ENCODE data around the gene CSNK1D.

DNA sequence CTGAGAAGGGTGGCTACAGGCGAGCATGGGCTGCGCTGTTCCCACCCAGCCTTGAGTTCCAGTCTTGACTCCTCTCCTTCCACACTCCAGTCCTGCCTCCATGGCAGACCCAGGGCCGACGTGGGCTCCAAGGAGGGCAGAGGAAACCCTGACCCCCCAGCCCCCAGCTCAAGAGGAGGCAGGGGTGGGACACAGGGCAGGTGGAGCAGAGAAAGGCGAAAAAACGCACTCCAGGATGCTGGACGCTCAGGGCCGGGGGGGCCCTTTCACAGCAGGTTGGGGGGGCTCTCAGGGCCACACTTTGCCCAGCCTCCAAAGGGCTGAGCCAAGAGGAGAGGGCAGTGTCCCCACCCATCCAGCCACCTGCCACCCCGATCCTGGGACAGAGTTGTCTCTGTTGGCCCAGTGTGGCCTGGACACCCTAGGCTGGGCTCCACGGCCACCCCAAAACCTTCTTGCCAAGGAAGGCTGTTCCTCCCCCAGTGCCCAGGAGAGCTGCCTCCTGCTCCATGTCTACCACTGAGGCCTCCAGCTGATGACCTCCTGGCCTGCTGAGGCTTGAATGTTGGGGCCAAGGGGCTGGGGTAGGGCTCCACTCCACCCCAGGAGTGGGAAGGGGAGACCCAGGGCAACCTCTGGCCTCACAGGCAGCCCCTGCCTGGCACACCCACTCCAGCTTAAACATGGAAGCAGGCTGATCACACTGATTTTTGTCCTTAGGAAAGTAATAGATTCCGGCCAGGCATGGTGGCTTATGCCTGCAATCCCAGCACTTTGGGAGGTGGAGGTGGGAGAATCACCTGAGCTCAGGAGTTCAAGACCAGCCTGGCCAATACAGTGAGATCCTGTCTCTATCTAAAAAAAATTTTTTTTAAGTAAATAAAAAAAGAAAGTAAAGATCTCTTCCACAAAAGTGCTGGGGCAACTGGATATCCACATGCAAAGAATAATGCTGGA lies 53.5 kb downstream of the CSNK1D start:
- TF ChIP-seq, protein P1, sequence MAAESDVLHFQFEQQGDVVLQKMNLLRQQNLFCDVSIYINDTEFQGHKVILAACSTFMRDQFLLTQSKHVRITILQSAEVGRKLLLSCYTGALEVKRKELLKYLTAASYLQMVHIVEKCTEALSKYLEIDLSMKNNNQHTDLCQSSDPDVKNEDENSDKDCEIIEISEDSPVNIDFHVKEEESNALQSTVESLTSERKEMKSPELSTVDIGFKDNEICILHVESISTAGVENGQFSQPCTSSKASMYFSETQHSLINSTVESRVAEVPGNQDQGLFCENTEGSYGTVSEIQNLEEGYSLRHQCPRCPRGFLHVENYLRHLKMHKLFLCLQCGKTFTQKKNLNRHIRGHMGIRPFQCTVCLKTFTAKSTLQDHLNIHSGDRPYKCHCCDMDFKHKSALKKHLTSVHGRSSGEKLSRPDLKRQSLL (tag by site-specific recombination; IDR thresholded peaks at IDR 0.05) = no peak
- TF ChIP-seq, protein P2, sequence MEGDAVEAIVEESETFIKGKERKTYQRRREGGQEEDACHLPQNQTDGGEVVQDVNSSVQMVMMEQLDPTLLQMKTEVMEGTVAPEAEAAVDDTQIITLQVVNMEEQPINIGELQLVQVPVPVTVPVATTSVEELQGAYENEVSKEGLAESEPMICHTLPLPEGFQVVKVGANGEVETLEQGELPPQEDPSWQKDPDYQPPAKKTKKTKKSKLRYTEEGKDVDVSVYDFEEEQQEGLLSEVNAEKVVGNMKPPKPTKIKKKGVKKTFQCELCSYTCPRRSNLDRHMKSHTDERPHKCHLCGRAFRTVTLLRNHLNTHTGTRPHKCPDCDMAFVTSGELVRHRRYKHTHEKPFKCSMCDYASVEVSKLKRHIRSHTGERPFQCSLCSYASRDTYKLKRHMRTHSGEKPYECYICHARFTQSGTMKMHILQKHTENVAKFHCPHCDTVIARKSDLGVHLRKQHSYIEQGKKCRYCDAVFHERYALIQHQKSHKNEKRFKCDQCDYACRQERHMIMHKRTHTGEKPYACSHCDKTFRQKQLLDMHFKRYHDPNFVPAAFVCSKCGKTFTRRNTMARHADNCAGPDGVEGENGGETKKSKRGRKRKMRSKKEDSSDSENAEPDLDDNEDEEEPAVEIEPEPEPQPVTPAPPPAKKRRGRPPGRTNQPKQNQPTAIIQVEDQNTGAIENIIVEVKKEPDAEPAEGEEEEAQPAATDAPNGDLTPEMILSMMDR (tag by site-specific recombination; IDR thresholded peaks at IDR 0.05) = no peak
- TF ChIP-seq, protein P3, sequence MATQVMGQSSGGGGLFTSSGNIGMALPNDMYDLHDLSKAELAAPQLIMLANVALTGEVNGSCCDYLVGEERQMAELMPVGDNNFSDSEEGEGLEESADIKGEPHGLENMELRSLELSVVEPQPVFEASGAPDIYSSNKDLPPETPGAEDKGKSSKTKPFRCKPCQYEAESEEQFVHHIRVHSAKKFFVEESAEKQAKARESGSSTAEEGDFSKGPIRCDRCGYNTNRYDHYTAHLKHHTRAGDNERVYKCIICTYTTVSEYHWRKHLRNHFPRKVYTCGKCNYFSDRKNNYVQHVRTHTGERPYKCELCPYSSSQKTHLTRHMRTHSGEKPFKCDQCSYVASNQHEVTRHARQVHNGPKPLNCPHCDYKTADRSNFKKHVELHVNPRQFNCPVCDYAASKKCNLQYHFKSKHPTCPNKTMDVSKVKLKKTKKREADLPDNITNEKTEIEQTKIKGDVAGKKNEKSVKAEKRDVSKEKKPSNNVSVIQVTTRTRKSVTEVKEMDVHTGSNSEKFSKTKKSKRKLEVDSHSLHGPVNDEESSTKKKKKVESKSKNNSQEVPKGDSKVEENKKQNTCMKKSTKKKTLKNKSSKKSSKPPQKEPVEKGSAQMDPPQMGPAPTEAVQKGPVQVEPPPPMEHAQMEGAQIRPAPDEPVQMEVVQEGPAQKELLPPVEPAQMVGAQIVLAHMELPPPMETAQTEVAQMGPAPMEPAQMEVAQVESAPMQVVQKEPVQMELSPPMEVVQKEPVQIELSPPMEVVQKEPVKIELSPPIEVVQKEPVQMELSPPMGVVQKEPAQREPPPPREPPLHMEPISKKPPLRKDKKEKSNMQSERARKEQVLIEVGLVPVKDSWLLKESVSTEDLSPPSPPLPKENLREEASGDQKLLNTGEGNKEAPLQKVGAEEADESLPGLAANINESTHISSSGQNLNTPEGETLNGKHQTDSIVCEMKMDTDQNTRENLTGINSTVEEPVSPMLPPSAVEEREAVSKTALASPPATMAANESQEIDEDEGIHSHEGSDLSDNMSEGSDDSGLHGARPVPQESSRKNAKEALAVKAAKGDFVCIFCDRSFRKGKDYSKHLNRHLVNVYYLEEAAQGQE (tag by site-specific recombination; IDR thresholded peaks at IDR 0.05) = no peak
- TF ChIP-seq ZNF174 (tag by site-specific recombination; IDR thresholded peaks at IDR 0.05) = no peak
- no peak for TF ChIP-seq ZNF785 (tag by site-specific recombination; IDR thresholded peaks at IDR 0.05)
- TF ChIP-seq ZBTB8A (tag by site-specific recombination; IDR thresholded peaks at IDR 0.05) = no peak
- TF ChIP-seq ZBTB1 (tag by site-specific recombination; IDR thresholded peaks at IDR 0.05) = no peak
- no peak for TF ChIP-seq SP2 (tag by site-specific recombination; IDR thresholded peaks at IDR 0.05)
- TF ChIP-seq BCL11B (tag by site-specific recombination; IDR thresholded peaks at IDR 0.05; ENCODE audit: low read depth) = no peak
- TF ChIP-seq, protein P4, sequence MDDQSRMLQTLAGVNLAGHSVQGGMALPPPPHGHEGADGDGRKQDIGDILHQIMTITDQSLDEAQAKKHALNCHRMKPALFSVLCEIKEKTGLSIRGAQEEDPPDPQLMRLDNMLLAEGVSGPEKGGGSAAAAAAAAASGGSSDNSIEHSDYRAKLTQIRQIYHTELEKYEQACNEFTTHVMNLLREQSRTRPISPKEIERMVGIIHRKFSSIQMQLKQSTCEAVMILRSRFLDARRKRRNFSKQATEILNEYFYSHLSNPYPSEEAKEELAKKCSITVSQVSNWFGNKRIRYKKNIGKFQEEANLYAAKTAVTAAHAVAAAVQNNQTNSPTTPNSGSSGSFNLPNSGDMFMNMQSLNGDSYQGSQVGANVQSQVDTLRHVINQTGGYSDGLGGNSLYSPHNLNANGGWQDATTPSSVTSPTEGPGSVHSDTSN (CRISPR knock-in tag; IDR thresholded peaks at IDR 0.05) = no peak
